SHP77 (cell line): ENCODE data around the gene SNX25.
"Not testable (repeated sequence)": the region's sequence is repeated elsewhere in the genome, so short reads cannot be mapped to it uniquely, and the experiment has no call there.

Experiments used
- DNase-seq, 2 experiments: peaks; one replicate each; lab custom pipeline; 2025; lab: John Stamatoyannopoulos, UW

The SNX25 gene

DNA sequence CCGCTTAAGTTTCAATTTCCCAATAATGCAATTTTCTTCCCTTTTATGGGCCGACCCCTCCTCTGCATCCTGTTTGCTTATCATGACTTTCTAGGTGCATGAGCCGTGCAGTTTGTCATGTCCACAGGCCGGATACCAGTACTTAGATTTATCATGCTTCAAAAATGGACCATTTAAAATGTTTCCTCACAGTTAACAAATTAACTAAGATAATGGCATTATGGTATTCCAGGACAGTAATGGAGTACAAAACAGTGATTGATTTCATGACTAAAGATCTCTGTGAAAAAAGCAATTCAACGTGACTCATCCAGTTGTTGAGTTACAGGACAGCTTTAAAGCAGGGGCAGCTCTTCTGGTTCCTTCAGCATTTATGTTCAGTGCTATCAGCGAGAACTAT, 23.0 kb downstream of the SNX25 start:
- no peak for DNase-seq

DNA sequence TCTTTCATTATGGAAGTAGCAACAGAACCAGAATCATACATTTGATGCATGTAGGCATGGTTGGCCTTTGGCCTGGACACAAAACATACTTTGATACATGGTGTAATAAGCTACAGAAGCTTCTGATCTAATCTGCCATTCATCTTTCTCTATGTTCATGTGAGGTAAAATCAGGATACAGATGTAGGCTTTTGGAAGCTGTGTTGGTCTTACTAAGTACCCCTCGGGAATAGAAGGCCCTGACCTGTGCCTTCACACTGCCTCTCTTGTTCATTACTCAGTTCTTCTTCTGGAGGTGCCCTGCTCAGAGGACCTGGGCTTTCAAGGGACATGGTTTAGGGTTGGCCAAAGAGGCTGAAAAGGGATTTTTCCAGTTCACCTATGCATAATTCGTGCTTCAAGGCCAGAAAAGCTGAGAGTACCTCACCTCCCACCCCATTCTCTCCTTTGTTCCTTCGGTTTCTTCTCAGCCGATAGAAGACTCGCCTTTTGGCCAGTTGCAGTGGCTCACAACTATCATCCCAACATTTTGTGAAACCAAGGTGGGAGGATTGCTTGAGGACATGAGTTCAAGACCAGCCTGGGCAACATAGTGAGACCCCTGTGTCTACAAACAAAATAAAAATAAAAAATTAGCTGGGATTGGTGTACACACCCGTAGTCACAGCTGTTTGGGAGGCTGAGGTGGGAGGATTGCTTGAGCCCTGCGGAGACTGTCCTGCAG, 25.9 kb downstream of the SNX25 start:
- no peak for DNase-seq

GRCh38 chr4:185235843-185236503, 26.6 kb downstream of the SNX25 start:
- no peak for DNase-seq

- no peak for DNase-seq
These were observed 27.8 kb downstream of the SNX25 start for GRCh38 chr4:185237175-185237574.

GRCh38 chr4:185238215-185238681, 28.9 kb downstream of the SNX25 start:
- DNase-seq = no peak

GRCh38 chr4:185238750-185239149, 29.4 kb downstream of the SNX25 start:
- DNase-seq = no peak

GRCh38 chr4:185240486-185240885, 31.1 kb downstream of the SNX25 start:
- not testable (repeated sequence) for DNase-seq

DNA sequence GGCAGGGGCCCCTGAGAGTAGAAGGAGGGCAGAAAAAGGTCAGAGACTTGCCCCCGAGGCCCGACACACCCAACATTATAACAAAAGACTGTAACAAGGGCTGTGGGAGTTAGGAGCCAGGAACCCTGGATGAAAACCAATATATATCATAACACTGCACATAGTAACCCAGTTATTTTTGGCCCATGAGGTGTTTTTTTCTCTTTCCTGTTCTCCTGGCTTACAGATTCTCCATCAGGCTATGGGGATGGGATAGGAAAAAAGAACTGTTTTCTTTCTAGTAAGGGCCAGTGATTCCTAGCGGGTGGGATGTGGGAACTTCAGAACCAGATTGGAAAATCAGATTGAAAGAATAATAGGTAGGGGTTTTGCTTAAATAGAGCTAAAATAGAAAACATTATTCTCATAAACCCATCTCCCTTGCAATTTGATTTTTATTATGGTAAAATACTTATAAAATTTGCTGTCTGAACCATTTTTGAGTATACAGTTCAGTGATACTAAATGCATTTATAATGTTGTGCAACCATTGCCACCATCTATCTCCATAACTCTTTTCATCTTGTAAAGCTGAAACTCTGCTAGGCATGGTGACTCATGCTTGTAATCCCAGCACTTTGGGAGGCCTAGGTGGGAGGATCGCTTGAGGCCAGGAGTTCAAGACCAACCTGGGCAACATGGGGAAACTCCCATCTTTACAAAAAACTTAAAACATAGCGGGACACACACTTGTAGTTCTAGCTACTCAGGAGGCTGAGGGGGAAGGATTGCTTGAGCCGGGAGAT, 33.5 kb downstream of the SNX25 start:
- DNase-seq = no peak

GRCh38 chr4:185243879-185244278, 34.5 kb downstream of the SNX25 start:
- no peak for DNase-seq

DNA sequence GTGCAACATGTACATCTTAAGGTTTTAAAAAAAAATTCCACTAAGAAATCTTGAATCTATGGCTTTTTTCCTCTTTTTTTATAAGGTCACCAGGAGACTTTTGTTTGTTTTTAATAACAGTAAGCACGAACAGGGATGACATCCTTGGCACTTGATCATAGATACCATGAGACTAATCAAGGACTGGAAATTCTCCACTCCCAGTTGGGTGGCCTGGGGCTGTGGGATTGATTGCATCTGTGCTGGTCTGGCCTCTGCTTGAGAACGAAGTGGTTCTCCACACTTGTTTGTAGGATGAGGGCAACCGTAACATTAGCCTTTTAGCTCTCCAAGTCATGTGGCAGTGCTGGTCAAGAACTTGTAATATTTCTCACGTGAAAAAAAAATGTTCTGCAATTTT, 35.4 kb downstream of the SNX25 start:
- no peak for DNase-seq

DNA sequence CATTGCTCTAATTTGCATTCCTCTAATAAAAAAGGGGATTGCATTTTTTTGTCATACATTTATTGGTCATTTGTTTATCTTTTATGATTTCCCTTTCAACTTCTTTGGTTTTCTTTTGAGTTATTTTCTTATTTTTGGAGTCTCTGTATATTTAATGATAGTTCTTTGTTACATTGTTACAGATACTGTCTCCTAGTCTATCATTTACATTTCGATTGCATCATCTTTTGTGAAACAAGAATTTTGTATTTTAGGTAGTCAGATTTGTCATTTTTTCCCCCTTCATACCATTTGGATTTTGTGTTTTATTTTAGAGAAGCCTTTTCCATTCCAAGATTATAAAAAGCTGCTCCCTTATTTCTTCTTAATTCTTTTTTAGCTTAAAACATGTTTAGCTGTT, 37.1 kb downstream of the SNX25 start:
- no peak for DNase-seq

GRCh38 chr4:185247151-185247550, 37.8 kb downstream of the SNX25 start:
- no peak for DNase-seq

DNA sequence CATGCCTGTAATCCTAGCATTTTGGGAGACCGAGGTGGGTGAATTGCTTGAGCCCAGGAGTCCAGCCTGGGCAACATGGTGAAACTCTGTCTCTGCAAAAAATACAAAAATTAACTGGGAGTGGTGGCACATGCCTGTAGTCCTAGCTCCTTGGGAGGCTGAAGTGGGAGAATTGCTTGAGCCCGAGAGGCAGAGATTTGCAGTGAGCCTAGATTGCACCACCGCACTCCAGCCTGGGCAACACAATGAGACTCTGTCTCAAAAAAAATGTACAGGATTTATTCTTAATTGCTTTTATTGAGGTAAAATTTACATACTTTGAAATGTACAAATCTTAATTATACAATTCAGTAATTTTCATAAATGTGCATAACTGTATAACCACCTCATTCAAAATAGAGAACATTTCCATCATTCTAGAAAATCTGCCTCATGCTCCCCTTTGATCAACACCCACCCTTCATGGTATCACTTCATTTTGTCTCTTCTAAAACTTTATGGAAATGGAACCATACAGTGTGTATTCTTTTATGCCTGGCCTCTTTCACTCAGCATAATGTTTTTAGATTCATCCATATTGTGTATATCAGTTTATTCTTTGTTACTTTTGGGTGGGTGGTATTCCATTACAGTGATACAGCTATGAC, 39.1 kb downstream of the SNX25 start:
- DNase-seq = no peak

DNA sequence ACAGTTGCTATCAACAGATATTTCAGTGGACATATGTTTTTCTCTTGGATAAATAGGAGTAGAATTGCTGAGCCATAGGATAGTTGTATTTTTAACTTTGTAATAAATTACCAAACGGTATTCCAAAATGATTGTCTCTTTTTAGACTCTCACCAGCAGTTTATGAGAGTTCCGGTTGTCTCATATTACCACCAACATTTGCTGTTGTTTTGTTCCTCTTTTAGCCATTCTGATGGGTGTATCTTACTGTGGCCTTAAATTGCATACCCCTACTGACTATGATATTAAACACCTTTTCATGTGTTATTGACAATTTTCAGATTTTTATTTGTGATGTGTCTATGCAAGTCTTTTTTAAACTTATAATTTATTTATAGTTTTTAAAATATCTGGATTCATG, 39.7 kb downstream of the SNX25 start:
- DNase-seq = no peak

GRCh38 chr4:185254434-185254833, 45.0 kb downstream of the SNX25 start:
- no peak for DNase-seq

DNA sequence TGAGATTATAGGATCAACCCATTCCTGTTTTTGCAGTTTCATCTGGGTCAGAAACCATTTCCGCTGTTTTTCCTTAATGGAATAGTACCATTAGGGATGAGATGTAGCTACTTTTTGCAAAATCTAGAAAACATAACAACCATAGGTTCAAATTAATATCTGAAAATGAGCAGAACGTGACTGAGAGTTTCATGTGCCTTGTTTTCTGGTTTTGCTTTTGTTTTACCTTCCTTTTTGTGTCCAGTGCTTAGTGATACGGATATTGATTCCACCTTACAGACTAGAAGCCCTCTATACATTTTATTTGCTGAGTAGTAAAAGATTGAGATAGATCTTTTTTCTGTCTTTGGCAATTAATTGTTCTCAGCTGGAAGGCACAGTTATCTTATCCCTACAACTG, 46.5 kb downstream of the SNX25 start:
- DNase-seq = no peak

DNA sequence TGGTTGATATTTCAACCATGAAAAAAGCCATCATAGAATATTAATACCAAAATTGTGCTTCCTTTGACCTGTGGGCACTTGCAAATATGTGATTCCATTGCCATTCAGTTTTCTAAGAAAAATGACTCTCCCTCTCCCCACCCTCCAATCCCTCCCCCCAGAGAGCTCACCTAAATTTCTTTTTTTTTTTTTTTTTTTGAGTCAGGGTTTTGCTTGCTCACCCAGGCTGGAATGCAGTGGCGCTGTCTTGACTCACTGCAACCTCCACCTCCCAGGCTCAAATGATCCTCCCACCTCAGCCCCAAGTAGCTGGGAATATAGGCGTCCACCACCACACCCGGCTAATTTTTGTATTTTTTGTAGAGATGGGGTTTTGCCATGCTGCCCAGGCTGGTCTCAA, 47.0 kb downstream of the SNX25 start:
- no peak for DNase-seq

DNA sequence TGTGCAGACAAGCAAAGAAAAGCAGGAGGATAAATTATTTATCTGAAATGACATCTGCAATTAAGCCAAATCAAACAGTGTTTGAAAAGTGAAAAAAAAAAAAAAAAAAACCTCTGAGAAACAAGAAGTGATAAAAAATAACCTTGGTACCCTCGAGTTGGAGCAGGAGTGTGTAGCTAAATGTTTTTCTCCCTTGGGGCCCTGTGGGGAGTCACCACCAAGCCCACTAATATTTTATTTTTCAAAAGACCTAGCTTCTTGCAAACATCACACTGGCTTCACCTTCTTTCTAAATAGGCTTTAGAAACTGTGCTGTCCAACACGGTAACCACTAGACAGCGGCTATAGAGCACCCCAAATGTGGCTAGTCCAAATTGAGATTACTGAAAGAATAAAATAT, 47.7 kb downstream of the SNX25 start:
- no peak for DNase-seq

- no peak for DNase-seq
These were observed 48.3 kb downstream of the SNX25 start for GRCh38 chr4:185257694-185258093.

- not testable (repeated sequence) for DNase-seq
These were observed 49.3 kb downstream of the SNX25 start for GRCh38 chr4:185258741-185259140.

GRCh38 chr4:185259719-185260118, 50.3 kb downstream of the SNX25 start:
- DNase-seq = no peak

- no peak for DNase-seq
These were observed 52.5 kb downstream of the SNX25 start for GRCh38 chr4:185261946-185262345.
